OCI-LY1 (cell line): ENCODE data around the gene NID2.

Experiments
- CTCF ChIP-seq: fragments of 200-600 bp; sonication (generic), shearing (Covaris generic); IDR thresholded peaks from 2 replicates; pipeline ENCODE4 v1.5.1; 2017; ENCODE audit warnings: mild to moderate bottlenecking, antibody characterized with exemption, low read length, moderate library complexity, mixed read lengths
- EZH2 ChIP-seq: fragments of 200-600 bp; sonication (generic), shearing (Covaris generic); IDR thresholded peaks from 2 replicates; pipeline ENCODE4 v1.8.0; 2017; ENCODE audit warnings: borderline replicate concordance, mixed run types, mild to moderate bottlenecking, antibody characterized with exemption, low read length, moderate library complexity, mixed read lengths

GRCh38 chr14:52082903-52083302 is 14.0 kb upstream of the NID2 start:
- TF ChIP-seq EZH2 (no peak), CTCF (no peak)
